C4-2B (cell line): ENCODE data around the gene CDC45.

ENCODE experiments used
- ZFX ChIP-seq: fragments of 450-650 bp; IDR thresholded peaks from 2 replicates; pipeline ENCODE4 v1.6.1; 2017
- TF ChIP-seq, protein P1 (sequence below): fragments of 450-650 bp; conservative IDR thresholded peaks from 2 replicates; pipeline ENCODE4 v1.5.1; 2017; ENCODE audit warnings: mild to moderate bottlenecking

DNA sequence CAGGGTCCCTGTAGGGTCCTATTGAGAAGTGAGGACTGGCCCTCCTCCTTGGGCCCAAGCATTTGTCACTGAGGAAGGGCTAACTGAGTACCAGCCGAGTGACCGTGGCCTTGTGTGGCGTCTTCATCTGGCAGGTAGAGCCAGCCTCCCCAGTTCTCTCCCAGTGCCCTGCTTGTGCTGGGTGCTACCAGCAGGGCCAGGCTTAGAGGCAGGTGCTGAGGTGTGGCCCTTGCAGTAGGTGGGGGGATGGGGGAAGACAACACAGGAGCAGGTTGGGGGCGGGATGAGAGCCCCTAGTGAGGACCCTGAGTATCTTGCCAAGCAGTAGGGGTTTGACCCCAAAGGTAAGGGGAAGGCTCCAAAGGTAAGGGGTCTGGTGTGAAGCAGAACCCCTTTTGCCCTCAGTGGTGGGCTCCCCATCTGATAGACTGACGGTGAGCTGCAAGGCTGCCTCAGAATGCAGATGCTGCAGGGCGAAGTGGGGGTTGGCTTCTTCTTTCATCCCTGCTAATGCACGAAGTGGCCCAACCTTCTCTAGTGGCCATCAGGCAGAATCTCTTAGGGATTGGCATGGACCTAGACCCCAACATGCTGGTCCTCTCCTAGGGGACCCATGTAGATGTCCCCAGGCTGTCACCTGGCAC is 19.6 kb downstream of the CDC45 start:
- TF ChIP-seq, protein P1, sequence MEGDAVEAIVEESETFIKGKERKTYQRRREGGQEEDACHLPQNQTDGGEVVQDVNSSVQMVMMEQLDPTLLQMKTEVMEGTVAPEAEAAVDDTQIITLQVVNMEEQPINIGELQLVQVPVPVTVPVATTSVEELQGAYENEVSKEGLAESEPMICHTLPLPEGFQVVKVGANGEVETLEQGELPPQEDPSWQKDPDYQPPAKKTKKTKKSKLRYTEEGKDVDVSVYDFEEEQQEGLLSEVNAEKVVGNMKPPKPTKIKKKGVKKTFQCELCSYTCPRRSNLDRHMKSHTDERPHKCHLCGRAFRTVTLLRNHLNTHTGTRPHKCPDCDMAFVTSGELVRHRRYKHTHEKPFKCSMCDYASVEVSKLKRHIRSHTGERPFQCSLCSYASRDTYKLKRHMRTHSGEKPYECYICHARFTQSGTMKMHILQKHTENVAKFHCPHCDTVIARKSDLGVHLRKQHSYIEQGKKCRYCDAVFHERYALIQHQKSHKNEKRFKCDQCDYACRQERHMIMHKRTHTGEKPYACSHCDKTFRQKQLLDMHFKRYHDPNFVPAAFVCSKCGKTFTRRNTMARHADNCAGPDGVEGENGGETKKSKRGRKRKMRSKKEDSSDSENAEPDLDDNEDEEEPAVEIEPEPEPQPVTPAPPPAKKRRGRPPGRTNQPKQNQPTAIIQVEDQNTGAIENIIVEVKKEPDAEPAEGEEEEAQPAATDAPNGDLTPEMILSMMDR = no peak
- no peak for TF ChIP-seq ZFX
